ENCODE data around the gene NAA80.

Gene NAA80

DNA sequence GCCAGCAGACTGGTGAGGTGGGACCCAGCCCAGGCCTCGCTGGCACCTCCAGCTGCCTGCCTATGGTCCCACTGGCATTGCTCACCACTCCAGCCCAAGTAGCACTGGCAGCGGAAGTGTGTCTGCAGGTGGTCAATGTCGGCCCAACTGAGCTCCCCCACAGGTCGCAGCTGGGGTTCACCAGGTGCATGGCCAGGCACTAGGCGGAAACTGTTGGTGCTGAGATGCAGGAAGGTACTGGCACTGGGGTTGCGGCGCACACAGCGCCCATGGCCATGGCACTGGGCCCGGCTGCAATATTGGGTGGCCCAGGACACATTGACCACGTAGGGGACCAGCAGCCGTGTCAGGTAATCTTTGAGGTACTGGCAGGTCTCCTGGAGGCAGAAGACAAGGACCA lies 19.0 kb upstream of the NAA80 start:
- Histone ChIP-seq H3K23ac (ENCODE audit: low read depth, low read length, poor library complexity) (peak overlapping the region; percentile 3), H4K8ac (ENCODE audit: low read depth, low read length) (peak overlapping the region; percentile 84), H3K14ac (ENCODE audit: low read length) (no peak overlapping the region), H2BK12ac (ENCODE audit: low read length) (no peak overlapping the region), H2BK120ac (ENCODE audit: low read depth, low read length) (no peak overlapping the region), H3K4me2 (ENCODE audit: insufficient read depth, low read length, poor library complexity, severe bottlenecking) (no peak overlapping the region), H3K4me3 (ENCODE audit: low read length in 2 of 2) (no peak overlapping the region), H2BK5ac (ENCODE audit: low read length) (no peak overlapping the region), H2AK5ac (ENCODE audit: low read depth, low read length) (no peak overlapping the region), H4K91ac (ENCODE audit: low read depth, low read length, poor library complexity) (no peak overlapping the region), H3K27me3 (ENCODE audit: control insufficient read depth in 3 of 3, insufficient read depth in 3 of 3, low read depth in 1 of 3, low read length in 3 of 3) (no peaks in the 10 kb centered on the region), H3K9ac (ENCODE audit: low read depth, low read length, poor library complexity) (no peak overlapping the region), H3K36me3 (replicated peaks in 1 of 2; ENCODE audit: control insufficient read depth in 2 of 2, insufficient read depth in 2 of 2, low read length in 2 of 2) (peaks cover 47 to 58% of the 10 kb centered on the region in 2 donors), H3K27ac (replicated peaks; ENCODE audit: low read length) (no peak overlapping the region), H3K4me1 (ENCODE audit: control insufficient read depth in 2 of 2, insufficient read depth in 1 of 2, low read depth in 1 of 2, low read length in 2 of 2) (peaks cover 21 to 35% of the 10 kb centered on the region in 2 donors), H3K4ac (ENCODE audit: low read length) (no peak overlapping the region), H2AFZ (ENCODE audit: low read length) (no peak overlapping the region), H3K9me3 (replicated peaks in 1 of 2; ENCODE audit: control insufficient read depth in 2 of 2, insufficient read depth in 1 of 2, low read depth in 1 of 2, low read length in 2 of 2) (peaks cover 0 to 4% of the 10 kb centered on the region in 2 donors), H3K18ac (ENCODE audit: low read length) (peak overlapping the region; percentile 39), H3K79me1 (ENCODE audit: low read depth, low read length) (peaks cover 34% of the 10 kb centered on the region), H2BK15ac (ENCODE audit: low read length) (no peak overlapping the region)
- no peak for DNase-seq (ENCODE audit: low spot score)
- no CpG with 5 or more reads among the region's 11 CpGs for WGBS, 2 donors (ENCODE audit: extremely low coverage in 2 of 2, insufficient read length in 2 of 2, insufficient replicate concordance in 1 of 2)

DNA sequence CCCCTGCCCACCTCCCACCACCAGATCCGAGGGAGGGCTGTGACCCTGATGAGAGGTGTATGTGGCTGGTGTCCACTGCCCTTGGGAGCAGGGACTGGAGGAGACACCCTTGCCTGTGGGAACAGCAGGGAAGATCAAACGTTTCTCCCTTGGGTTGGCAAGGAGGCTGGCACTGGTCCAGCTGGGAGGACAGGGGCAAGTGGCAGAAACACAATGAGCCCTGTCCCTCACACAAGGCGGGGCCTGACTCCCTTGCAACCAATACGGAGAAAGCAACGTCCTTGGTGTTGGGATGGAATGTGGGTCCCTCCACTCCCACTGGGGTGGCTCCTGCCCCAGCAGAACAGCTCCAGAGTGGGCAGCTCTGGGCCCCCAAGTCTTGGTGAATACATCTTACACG lies 18.1 kb upstream of the NAA80 start:
- Histone ChIP-seq H2BK15ac (ENCODE audit: low read length) (no peak overlapping the region), H3K79me1 (ENCODE audit: low read depth, low read length) (peaks cover 34% of the 10 kb centered on the region), H3K27me3 (ENCODE audit: control insufficient read depth in 3 of 3, insufficient read depth in 3 of 3, low read depth in 1 of 3, low read length in 3 of 3) (no peaks in the 10 kb centered on the region), H2AFZ (ENCODE audit: low read length) (no peak overlapping the region), H3K23ac (ENCODE audit: low read depth, low read length, poor library complexity) (peak overlapping the region; percentile 59), H3K4me3 (ENCODE audit: low read length in 2 of 2) (no peak overlapping the region), H4K8ac (ENCODE audit: low read depth, low read length) (no peak overlapping the region), H2BK5ac (ENCODE audit: low read length) (peak overlapping the region; percentile 60), H3K4me2 (ENCODE audit: insufficient read depth, low read length, poor library complexity, severe bottlenecking) (peak overlapping the region; percentile 4), H3K18ac (ENCODE audit: low read length) (no peak overlapping the region), H3K27ac (replicated peaks; ENCODE audit: low read length) (no peak overlapping the region), H3K4ac (ENCODE audit: low read length) (no peak overlapping the region), H2BK120ac (ENCODE audit: low read depth, low read length) (no peak overlapping the region), H3K9ac (ENCODE audit: low read depth, low read length, poor library complexity) (no peak overlapping the region), H3K14ac (ENCODE audit: low read length) (no peak overlapping the region), H4K91ac (ENCODE audit: low read depth, low read length, poor library complexity) (no peak overlapping the region), H3K9me3 (replicated peaks in 1 of 2; ENCODE audit: control insufficient read depth in 2 of 2, insufficient read depth in 1 of 2, low read depth in 1 of 2, low read length in 2 of 2) (peaks cover 0 to 4% of the 10 kb centered on the region in 2 donors), H2AK5ac (ENCODE audit: low read depth, low read length) (no peak overlapping the region), H3K4me1 (ENCODE audit: control insufficient read depth in 2 of 2, insufficient read depth in 1 of 2, low read depth in 1 of 2, low read length in 2 of 2) (peaks cover 18 to 27% of the 10 kb centered on the region in 2 donors), H2BK12ac (ENCODE audit: low read length) (peak overlapping the region; percentile 92), H3K36me3 (replicated peaks in 1 of 2; ENCODE audit: control insufficient read depth in 2 of 2, insufficient read depth in 2 of 2, low read length in 2 of 2) (peaks cover 47 to 58% of the 10 kb centered on the region in 2 donors)
- WGBS, 2 donors (ENCODE audit: extremely low coverage in 2 of 2, insufficient read length in 2 of 2, insufficient replicate concordance in 1 of 2), result no CpG with 5 or more reads among the region's 6 CpGs
- no peak for DNase-seq (ENCODE audit: low spot score)

DNA sequence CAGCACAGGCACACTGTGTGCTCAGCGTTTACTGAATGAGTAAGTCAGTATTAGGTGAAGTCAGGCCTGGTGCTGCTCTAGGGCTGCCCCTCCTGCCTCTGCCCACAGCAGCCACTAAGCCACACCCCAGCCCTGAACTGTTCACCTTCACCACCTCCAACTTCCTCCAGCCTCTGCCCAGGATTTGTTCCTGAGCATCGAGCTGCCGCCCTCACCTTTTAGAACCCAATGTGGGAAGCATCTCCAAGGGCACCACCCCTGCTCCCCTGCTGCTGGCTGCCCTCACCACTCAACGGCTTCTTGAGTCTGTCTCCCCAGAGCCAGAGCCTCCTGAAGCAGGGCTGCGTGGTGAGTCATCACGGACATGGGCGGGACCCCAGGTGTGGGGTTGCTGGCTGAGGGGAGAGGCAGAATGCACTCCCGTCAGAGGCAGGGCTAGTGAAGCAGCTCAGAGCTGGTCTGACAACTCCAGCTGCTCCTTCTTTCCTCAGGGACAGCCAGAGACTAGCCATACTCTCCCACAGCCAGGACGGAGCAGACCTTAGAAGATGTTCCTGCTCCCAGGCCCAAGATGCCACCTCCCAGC lies 17.5 kb upstream of the NAA80 start:
- no peak for DNase-seq (ENCODE audit: low spot score)
- H3K27ac ChIP-seq (replicated peaks; ENCODE audit: low read length), result no peak overlapping the region

DNA sequence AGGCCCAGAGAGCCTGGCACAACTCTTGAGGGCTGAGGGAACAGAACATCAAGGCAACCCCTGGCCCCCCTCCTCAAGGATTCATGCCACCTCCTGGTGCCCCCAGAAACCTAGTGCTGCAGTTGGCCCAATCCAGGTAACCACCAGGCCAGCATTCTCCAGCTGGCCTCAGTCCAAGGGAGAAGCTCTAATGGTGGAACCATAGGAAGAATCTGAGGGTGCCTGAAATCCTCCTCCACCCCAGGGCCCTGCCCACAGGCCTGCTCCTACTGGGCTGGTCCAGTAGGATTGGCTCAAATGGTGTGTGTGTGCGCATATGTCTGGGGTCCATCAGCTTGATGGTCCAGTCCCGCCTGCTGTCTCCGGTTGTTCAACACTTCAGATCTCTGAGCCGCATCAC lies 15.6 kb upstream of the NAA80 start:
- H2BK15ac ChIP-seq (ENCODE audit: low read length), result no peak overlapping the region
- no peak overlapping the region for H3K4ac ChIP-seq (ENCODE audit: low read length)
- no peak overlapping the region for H2BK120ac ChIP-seq (ENCODE audit: low read depth, low read length)
- H3K27ac ChIP-seq (replicated peaks; ENCODE audit: low read length), result no peak overlapping the region
- no peak overlapping the region for H4K91ac ChIP-seq (ENCODE audit: low read depth, low read length, poor library complexity)
- peaks cover 4 to 15% of the 10 kb centered on the region in 2 donors for H3K4me1 ChIP-seq (ENCODE audit: control insufficient read depth in 2 of 2, insufficient read depth in 1 of 2, low read depth in 1 of 2, low read length in 2 of 2)
- no peak overlapping the region for H2AK5ac ChIP-seq (ENCODE audit: low read depth, low read length)
- H3K4me3 ChIP-seq (ENCODE audit: low read length in 2 of 2), result no peak overlapping the region
- peaks cover 3 to 4% of the 10 kb centered on the region in 2 donors for H3K9me3 ChIP-seq (replicated peaks in 1 of 2; ENCODE audit: control insufficient read depth in 2 of 2, insufficient read depth in 1 of 2, low read depth in 1 of 2, low read length in 2 of 2)
- peaks cover 44 to 56% of the 10 kb centered on the region in 2 donors for H3K36me3 ChIP-seq (replicated peaks in 1 of 2; ENCODE audit: control insufficient read depth in 2 of 2, insufficient read depth in 2 of 2, low read length in 2 of 2)
- no CpG with 5 or more reads among the region's 4 CpGs for WGBS, 2 donors (ENCODE audit: extremely low coverage in 2 of 2, insufficient read length in 2 of 2, insufficient replicate concordance in 1 of 2)
- no peak overlapping the region for H3K18ac ChIP-seq (ENCODE audit: low read length)
- H2BK12ac ChIP-seq (ENCODE audit: low read length), result peak overlapping the region; percentile 10
- DNase-seq (ENCODE audit: low spot score), result no peak
- H3K27me3 ChIP-seq (ENCODE audit: control insufficient read depth in 3 of 3, insufficient read depth in 3 of 3, low read depth in 1 of 3, low read length in 3 of 3), result no peaks in the 10 kb centered on the region
- H4K8ac ChIP-seq (ENCODE audit: low read depth, low read length), result no peak overlapping the region
- peak overlapping the region; percentile 21 for H3K14ac ChIP-seq (ENCODE audit: low read length)
- H2AFZ ChIP-seq (ENCODE audit: low read length), result no peak overlapping the region
- peak overlapping the region; percentile 5 for H2BK5ac ChIP-seq (ENCODE audit: low read length)
- H3K4me2 ChIP-seq (ENCODE audit: insufficient read depth, low read length, poor library complexity, severe bottlenecking), result no peak overlapping the region
- H3K23ac ChIP-seq (ENCODE audit: low read depth, low read length, poor library complexity), result no peak overlapping the region
- peaks cover 27% of the 10 kb centered on the region for H3K79me1 ChIP-seq (ENCODE audit: low read depth, low read length)
- no peak overlapping the region for H3K9ac ChIP-seq (ENCODE audit: low read depth, low read length, poor library complexity)

More for the DNA sequence above, 17.5 kb upstream of the NAA80 start:
- Histone ChIP-seq H3K4me3 (ENCODE audit: low read length in 2 of 2) (no peak overlapping the region), H4K8ac (ENCODE audit: low read depth, low read length) (no peak overlapping the region), H2BK120ac (ENCODE audit: low read depth, low read length) (no peak overlapping the region), H3K23ac (ENCODE audit: low read depth, low read length, poor library complexity) (peak overlapping the region; percentile 51), H3K4me1 (ENCODE audit: control insufficient read depth in 2 of 2, insufficient read depth in 1 of 2, low read depth in 1 of 2, low read length in 2 of 2) (peaks cover 12 to 22% of the 10 kb centered on the region in 2 donors), H3K9me3 (replicated peaks in 1 of 2; ENCODE audit: control insufficient read depth in 2 of 2, insufficient read depth in 1 of 2, low read depth in 1 of 2, low read length in 2 of 2) (peaks cover 0 to 4% of the 10 kb centered on the region in 2 donors), H3K79me1 (ENCODE audit: low read depth, low read length) (peaks cover 34% of the 10 kb centered on the region), H4K91ac (ENCODE audit: low read depth, low read length, poor library complexity) (no peak overlapping the region), H2AFZ (ENCODE audit: low read length) (no peak overlapping the region), H2BK15ac (ENCODE audit: low read length) (no peak overlapping the region), H2BK5ac (ENCODE audit: low read length) (peak overlapping the region; percentile 60), H3K14ac (ENCODE audit: low read length) (no peak overlapping the region), H3K36me3 (replicated peaks in 1 of 2; ENCODE audit: control insufficient read depth in 2 of 2, insufficient read depth in 2 of 2, low read length in 2 of 2) (peaks cover 47 to 58% of the 10 kb centered on the region in 2 donors), H3K4me2 (ENCODE audit: insufficient read depth, low read length, poor library complexity, severe bottlenecking) (no peak overlapping the region), H2BK12ac (ENCODE audit: low read length) (no peak overlapping the region), H3K18ac (ENCODE audit: low read length) (no peak overlapping the region), H3K27me3 (ENCODE audit: control insufficient read depth in 3 of 3, insufficient read depth in 3 of 3, low read depth in 1 of 3, low read length in 3 of 3) (no peaks in the 10 kb centered on the region), H3K9ac (ENCODE audit: low read depth, low read length, poor library complexity) (peak overlapping the region; percentile 12), H3K4ac (ENCODE audit: low read length) (peak overlapping the region; percentile 46), H2AK5ac (ENCODE audit: low read depth, low read length) (no peak overlapping the region)
- WGBS, 2 donors (ENCODE audit: extremely low coverage in 2 of 2, insufficient read length in 2 of 2, insufficient replicate concordance in 1 of 2), result no CpG with 5 or more reads among the region's 9 CpGs
